ENCODE data around the gene TPPP2. TPM values are rescaled to one million over a fixed set of nuclear protein-coding genes. Genes with fewer than 3 reads are reported as not detected.

Gene TPPP2
- total and polyA plus RNA-seq, 4 donors, result 1.5 to 5.9 (median 1.6) TPM

GRCh38 chr14:21054123-21054767 is 24.2 kb downstream of the TPPP2 start (continued):
- peak; percentile 31 to 34 for TF ChIP-seq RAD21 (IDR thresholded peaks at IDR 0.05)
- peak; percentile 94 for TF ChIP-seq MAX (IDR thresholded peaks at IDR 0.05)
- TF ChIP-seq JUND (IDR thresholded peaks at IDR 0.05), result peak in 1 of 2 donors; percentile 73
- peak; percentile 88 for TF ChIP-seq HNF4G (IDR thresholded peaks at IDR 0.05)
- no peak for TF ChIP-seq CTCF (IDR thresholded peaks at IDR 0.05; ENCODE audit: low read depth, low read length, missing input control)
- TF ChIP-seq FOXA2 (IDR thresholded peaks at IDR 0.05), result peak; percentile 74
- peak; percentile 90 to 95 for TF ChIP-seq HNF4A (conservative IDR thresholded peaks at IDR 0.05)

- H3K27ac ChIP-seq (ENCODE audit: low read depth in 1 of 2, low read length in 2 of 2), result peak overlapping the region; percentile 72 to 84
- no peaks in the 10 kb centered on the region for H3K36me3 ChIP-seq (ENCODE audit: control insufficient read depth in 4 of 4, insufficient read depth in 3 of 4, low read depth in 1 of 4, low read length in 3 of 4)
- H3K4me1 ChIP-seq (ENCODE audit: control insufficient read depth in 4 of 4, insufficient read depth in 4 of 4, low read length in 3 of 4), result peaks cover 18 to 52% (median 37%) of the 10 kb centered on the region in 4 donors
- peak overlapping the region in 1 of 3 donors; percentile 28 for H3K4me3 ChIP-seq (ENCODE audit: low read depth in 1 of 3, low read length in 3 of 3)
- no peak for DNase-seq (ENCODE audit: low spot score)
- H3K9me3 ChIP-seq (ENCODE audit: control insufficient read depth in 4 of 4, low read length in 3 of 4), result no peaks in the 10 kb centered on the region
- no peaks in the 10 kb centered on the region for H3K27me3 ChIP-seq (ENCODE audit: control insufficient read depth in 4 of 4, insufficient read depth in 4 of 4, low read length in 3 of 4)
- TF ChIP-seq RXRA (IDR thresholded peaks at IDR 0.05) (no peak), MAX (IDR thresholded peaks at IDR 0.05) (no peak), ATF3 (IDR thresholded peaks at IDR 0.05) (no peak), SP1 (IDR thresholded peaks at IDR 0.05) (peak; percentile 40), CTCF (IDR thresholded peaks at IDR 0.05; ENCODE audit: low read depth, low read length, missing input control) (no peak), FOXA1 (IDR thresholded peaks at IDR 0.05) (no peak), JUND (IDR thresholded peaks at IDR 0.05) (no peak)
- WGBS, result 31% methylated on average over 4 of the region's 4 CpGs
- H3K9ac ChIP-seq (ENCODE audit: low read depth in 1 of 2, low read length in 2 of 2), result peak overlapping the region in 1 of 2 donors; percentile 55
These were observed 24.7 kb downstream of the TPPP2 start for GRCh38 chr14:21054768-21055145.

GRCh38 chr14:21055432-21056117 is 25.6 kb downstream of the TPPP2 start:
- peak overlapping the region in 1 of 2 donors; percentile 25 for H3K9ac ChIP-seq (ENCODE audit: low read depth in 1 of 2, low read length in 2 of 2)
- peak; percentile 44 for DNase-seq (ENCODE audit: low spot score)
- H3K4me3 ChIP-seq (ENCODE audit: low read depth in 1 of 3, low read length in 3 of 3), result peak overlapping the region in 2 of 3 donors; percentile 10 to 24
- H3K9me3 ChIP-seq (ENCODE audit: control insufficient read depth in 4 of 4, low read length in 3 of 4), result no peaks in the 10 kb centered on the region
- H3K27me3 ChIP-seq (ENCODE audit: control insufficient read depth in 4 of 4, insufficient read depth in 4 of 4, low read length in 3 of 4), result no peaks in the 10 kb centered on the region
- peak overlapping the region; percentile 72 to 84 for H3K27ac ChIP-seq (ENCODE audit: low read depth in 1 of 2, low read length in 2 of 2)
- WGBS, result 25% methylated on average over 5 of the region's 5 CpGs
- no peaks in the 10 kb centered on the region for H3K36me3 ChIP-seq (ENCODE audit: control insufficient read depth in 4 of 4, insufficient read depth in 3 of 4, low read depth in 1 of 4, low read length in 3 of 4)
- peaks cover 15 to 56% (median 44%) of the 10 kb centered on the region in 4 donors for H3K4me1 ChIP-seq (ENCODE audit: control insufficient read depth in 4 of 4, insufficient read depth in 4 of 4, low read length in 3 of 4)
- peak; percentile 62 for TF ChIP-seq REST (IDR thresholded peaks at IDR 0.05)
- peak; percentile 97 for TF ChIP-seq SP1 (IDR thresholded peaks at IDR 0.05)
- peak; percentile 86 to 97 for TF ChIP-seq JUND (IDR thresholded peaks at IDR 0.05)
- TF ChIP-seq FOXA2 (IDR thresholded peaks at IDR 0.05), result peak; percentile 81
- TF ChIP-seq CTCF (IDR thresholded peaks at IDR 0.05; ENCODE audit: low read depth, low read length, missing input control), result peak; percentile 34
- TF ChIP-seq NR2F2 (IDR thresholded peaks at IDR 0.05), result no peak
- peak; percentile 71 for TF ChIP-seq ATF3 (IDR thresholded peaks at IDR 0.05)
- peak; percentile 73 for TF ChIP-seq TAF1 (conservative IDR thresholded peaks at IDR 0.05)
- peak; percentile 99 for TF ChIP-seq MAX (IDR thresholded peaks at IDR 0.05)
- TF ChIP-seq RAD21 (IDR thresholded peaks at IDR 0.05), result peak; percentile 55 to 68
- TF ChIP-seq FOXA1 (IDR thresholded peaks at IDR 0.05), result peak; percentile 70
- peak; percentile 63 for TF ChIP-seq HNF4G (IDR thresholded peaks at IDR 0.05)

All from liver (tissue), 9 donors.